Measurements from ENCODE around the gene TENM3. TPM values are rescaled to one million over a fixed set of nuclear protein-coding genes. Genes with fewer than 3 reads are reported as not detected.
"Not testable (repeated sequence)": the region's sequence is repeated elsewhere in the genome, so short reads cannot be mapped to it uniquely, and the experiment has no call there.

TENM3 gene
- total RNA-seq, 1 donor from 2014 or later = 40.4 TPM

DNA sequence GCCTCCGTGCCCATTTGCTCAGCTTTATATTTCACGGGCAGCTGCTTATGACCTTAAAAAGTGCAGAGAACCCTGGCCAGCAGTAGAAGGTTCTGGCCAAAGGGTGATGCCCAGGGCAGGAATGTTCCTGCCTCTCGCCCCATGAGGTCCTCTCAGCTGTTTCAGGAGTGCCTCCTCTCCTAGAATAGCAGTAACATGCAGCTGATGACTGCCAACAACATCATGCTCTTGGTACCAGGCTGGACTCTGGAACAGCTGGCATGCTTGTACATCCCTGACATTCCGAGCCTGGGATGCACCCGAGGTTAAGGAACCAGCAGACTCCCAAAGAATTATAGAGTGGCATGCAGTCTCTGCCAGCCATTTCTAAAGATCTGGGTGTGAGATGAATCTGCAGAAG, 11.7 kb upstream of the TENM3 start:
- TF ChIP-seq, protein P1, sequence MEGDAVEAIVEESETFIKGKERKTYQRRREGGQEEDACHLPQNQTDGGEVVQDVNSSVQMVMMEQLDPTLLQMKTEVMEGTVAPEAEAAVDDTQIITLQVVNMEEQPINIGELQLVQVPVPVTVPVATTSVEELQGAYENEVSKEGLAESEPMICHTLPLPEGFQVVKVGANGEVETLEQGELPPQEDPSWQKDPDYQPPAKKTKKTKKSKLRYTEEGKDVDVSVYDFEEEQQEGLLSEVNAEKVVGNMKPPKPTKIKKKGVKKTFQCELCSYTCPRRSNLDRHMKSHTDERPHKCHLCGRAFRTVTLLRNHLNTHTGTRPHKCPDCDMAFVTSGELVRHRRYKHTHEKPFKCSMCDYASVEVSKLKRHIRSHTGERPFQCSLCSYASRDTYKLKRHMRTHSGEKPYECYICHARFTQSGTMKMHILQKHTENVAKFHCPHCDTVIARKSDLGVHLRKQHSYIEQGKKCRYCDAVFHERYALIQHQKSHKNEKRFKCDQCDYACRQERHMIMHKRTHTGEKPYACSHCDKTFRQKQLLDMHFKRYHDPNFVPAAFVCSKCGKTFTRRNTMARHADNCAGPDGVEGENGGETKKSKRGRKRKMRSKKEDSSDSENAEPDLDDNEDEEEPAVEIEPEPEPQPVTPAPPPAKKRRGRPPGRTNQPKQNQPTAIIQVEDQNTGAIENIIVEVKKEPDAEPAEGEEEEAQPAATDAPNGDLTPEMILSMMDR (IDR thresholded peaks at IDR 0.05; ENCODE audit: unreplicated experiment) = no peak
- Mint-ChIP-seq H3K4me1 (ENCODE audit: low read depth) (no peaks in the 10 kb centered on the region), H3K36me3 (ENCODE audit: insufficient read depth) (no peaks in the 10 kb centered on the region), H3K9me3 (ENCODE audit: low read depth) (no peaks in the 10 kb centered on the region), H3K4me3 (ENCODE audit: low read depth) (no peak overlapping the region), H3K27me3 (peaks cover 4% of the 10 kb centered on the region), H3K27ac (no peak overlapping the region)
- no peak for DNase-seq (ENCODE audit: low spot score, unreplicated experiment)

DNA sequence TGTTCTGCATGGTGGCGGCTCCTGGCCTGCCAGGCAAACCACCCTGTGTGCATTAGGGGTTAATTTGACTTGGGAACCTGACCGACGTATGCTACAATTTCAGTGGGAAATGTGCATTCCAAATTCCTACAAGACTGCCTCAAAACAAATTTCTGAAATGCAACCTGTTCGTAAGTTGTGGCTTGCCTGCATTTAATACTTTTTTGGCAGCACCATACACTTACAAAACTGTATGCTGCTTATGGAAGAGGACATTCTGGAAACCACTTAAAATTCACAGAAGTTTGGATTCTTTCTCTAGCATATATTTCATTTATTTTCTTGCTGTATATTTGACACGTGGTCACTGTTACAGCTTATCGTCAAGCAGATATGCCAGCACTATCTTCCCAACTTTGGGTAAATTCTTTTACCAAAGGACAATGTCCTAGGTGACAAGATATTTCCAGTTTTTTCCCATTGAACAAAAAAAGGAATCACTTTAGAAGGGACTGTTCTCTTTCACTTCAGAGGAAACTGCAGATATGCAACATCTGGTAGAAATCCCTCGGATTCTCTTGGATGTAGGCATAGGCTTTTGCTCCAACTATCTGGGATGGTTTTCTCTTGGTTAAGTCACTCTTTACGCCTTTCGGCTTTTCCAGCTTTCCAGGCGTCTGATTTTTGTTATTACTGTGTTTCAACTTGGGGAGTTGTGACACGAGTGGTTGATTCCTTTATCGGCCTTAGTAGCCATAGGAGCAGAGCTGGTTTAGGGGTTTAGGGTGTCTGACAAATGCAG, 9.7 kb upstream of the TENM3 start:
- peaks cover 11% of the 10 kb centered on the region for H3K27me3 Mint-ChIP-seq
- H3K27ac Mint-ChIP-seq = no peak overlapping the region
- H3K4me3 Mint-ChIP-seq (ENCODE audit: low read depth) = no peak overlapping the region
- no peaks in the 10 kb centered on the region for H3K9me3 Mint-ChIP-seq (ENCODE audit: low read depth)
- no peak for DNase-seq (ENCODE audit: low spot score, unreplicated experiment)
- H3K4me1 Mint-ChIP-seq (ENCODE audit: low read depth) = no peaks in the 10 kb centered on the region
- TF ChIP-seq, protein P1 (IDR thresholded peaks at IDR 0.05; ENCODE audit: unreplicated experiment) = no peak
- no peaks in the 10 kb centered on the region for H3K36me3 Mint-ChIP-seq (ENCODE audit: insufficient read depth)

DNA sequence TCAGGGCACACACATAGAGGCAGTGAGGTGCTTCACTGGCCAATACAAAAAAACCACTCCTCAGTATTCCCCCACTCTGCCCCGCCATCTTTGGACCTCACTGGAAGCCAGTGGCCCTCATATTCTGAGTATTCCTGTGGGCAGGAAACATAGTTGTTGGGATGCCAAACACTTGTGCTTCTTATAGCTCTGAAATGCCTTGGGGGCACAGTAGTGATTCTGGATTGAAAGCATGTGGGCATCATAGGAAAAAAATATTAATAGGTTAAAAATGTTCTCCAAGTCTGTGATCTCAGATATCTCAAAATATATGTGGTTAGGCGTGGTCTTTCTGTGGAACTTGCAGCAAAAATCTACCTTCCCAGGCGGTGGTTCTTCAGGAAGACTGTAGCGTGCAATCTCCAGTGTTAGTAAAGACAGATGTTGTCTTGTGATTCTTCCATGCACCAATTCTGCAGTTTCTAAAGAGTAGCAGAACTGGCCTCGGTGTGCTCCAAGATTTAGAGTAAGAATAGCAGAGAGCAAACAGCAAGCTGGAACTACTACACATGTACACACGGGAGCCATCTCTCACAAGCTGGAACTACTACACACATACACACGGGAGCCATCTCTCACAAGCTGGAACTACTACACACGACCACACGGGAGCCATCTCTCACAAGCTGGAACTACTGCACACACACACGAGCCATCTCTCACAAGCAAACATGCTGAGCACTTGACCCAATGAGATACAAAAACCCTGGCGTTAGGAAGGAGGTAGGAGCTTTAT, 8.0 kb upstream of the TENM3 start:
- no peak overlapping the region for H3K27ac Mint-ChIP-seq
- no peaks in the 10 kb centered on the region for H3K9me3 Mint-ChIP-seq (ENCODE audit: low read depth)
- H3K36me3 Mint-ChIP-seq (ENCODE audit: insufficient read depth) = no peaks in the 10 kb centered on the region
- DNase-seq (ENCODE audit: low spot score, unreplicated experiment) = no peak
- no peak overlapping the region for H3K4me3 Mint-ChIP-seq (ENCODE audit: low read depth)
- no peaks in the 10 kb centered on the region for H3K4me1 Mint-ChIP-seq (ENCODE audit: low read depth)
- TF ChIP-seq, protein P1 (IDR thresholded peaks at IDR 0.05; ENCODE audit: unreplicated experiment) = no peak
- peaks cover 16% of the 10 kb centered on the region for H3K27me3 Mint-ChIP-seq

DNA sequence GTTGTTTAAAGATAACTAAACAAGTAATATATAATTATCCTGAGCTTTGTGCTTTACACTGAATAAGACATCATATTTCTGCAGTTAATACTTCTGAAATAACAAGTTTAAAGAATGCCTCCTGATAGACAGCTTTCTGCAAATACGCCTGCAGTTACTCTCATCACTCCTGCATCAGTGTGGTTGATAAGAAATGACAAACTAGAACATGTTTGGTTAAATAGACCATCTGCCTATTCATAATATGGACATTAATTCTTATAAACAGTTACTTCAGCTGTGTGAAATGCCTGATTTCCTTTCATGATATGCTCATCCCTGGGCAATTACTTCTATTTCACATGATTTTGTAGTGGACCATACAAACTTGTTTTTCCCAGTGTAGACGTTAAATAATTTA, 7.0 kb upstream of the TENM3 start:
- no peak for DNase-seq (ENCODE audit: low spot score, unreplicated experiment)
- Mint-ChIP-seq H3K27ac (no peak overlapping the region), H3K36me3 (ENCODE audit: insufficient read depth) (no peaks in the 10 kb centered on the region), H3K4me1 (ENCODE audit: low read depth) (peaks cover 3% of the 10 kb centered on the region), H3K4me3 (ENCODE audit: low read depth) (no peak overlapping the region), H3K27me3 (peaks cover 20% of the 10 kb centered on the region), H3K9me3 (ENCODE audit: low read depth) (no peaks in the 10 kb centered on the region)
- TF ChIP-seq, protein P1 (IDR thresholded peaks at IDR 0.05; ENCODE audit: unreplicated experiment) = no peak

DNA sequence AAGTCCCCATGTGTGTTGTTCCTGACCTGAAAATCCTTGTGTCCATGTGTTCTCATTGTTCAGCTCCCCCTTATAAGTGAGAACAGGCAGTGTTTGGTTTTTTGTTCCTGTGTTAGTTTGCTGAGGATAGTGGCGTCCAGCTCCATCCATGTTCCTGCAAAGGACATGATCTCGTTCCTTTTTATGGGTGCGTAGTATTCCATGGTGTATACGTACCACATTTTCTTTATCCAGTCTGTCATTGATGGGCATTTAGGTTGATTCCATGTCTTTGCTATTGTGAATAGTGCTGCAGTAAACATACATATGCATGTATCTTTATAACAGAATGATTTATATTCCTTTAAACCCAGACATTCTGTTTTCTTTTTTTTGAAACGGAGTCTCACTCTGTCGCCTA, 6.2 kb upstream of the TENM3 start:
- DNase-seq (ENCODE audit: low spot score, unreplicated experiment); H3K9me3 Mint-ChIP-seq (ENCODE audit: low read depth); H3K4me3 Mint-ChIP-seq (ENCODE audit: low read depth); H3K4me1 Mint-ChIP-seq (ENCODE audit: low read depth); H3K36me3 Mint-ChIP-seq (ENCODE audit: insufficient read depth); H3K27ac Mint-ChIP-seq: not testable (repeated sequence)
- peaks cover 21% of the 10 kb centered on the region for H3K27me3 Mint-ChIP-seq

Measured in progenitor cell of endocrine pancreas (in vitro differentiated cells).